ENCODE results near the gene TMUB1. TPM values are rescaled to one million over a fixed set of nuclear protein-coding genes. Genes with fewer than 3 reads are reported as not detected.

Gene TMUB1
- polyA plus RNA-seq, 12 donors = 21.5 to 49.2 (median 26.8) TPM; not detected in 1

DNA sequence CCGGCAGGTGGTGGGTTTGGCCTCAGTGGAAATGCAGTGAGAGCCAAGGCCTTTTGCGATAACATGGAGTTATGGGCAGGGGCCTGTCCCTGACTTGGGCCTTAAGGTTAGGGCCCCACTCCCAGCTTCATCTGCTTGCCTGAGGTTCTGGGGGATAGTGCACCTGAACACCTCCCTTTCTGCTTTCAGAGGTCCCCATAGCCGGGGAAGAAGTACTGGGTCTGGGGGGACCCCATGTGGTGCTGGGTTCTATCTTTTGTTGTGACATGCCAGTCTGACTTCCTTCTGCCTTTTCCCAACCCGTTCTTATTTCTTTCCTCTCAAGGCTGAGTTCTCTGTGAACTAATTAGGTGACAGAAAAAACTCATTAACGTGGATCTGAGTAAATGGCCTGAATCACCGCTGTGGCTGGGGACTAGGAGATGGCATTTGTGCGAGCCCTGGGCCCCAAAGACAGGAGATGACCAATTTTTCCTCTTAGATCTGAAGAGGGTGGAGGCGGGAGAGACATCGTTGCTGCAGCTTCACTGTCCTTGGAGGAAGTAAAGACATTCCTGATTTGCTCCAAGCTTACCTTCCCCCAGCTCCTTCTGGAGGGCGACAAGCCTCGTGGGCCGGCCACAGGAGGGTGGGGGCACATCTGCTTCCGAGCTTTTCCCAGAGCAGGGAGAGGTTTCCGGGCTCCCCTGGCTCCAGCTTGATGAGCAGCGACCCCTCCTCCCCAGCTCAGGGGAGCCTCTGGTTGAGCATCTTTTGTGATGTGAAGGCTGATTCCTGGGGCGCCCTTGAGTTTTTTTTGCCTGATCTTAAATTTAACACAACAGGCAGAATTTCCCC is 4.9 kb upstream of the TMUB1 start:
- no peak for DNase-seq

DNA sequence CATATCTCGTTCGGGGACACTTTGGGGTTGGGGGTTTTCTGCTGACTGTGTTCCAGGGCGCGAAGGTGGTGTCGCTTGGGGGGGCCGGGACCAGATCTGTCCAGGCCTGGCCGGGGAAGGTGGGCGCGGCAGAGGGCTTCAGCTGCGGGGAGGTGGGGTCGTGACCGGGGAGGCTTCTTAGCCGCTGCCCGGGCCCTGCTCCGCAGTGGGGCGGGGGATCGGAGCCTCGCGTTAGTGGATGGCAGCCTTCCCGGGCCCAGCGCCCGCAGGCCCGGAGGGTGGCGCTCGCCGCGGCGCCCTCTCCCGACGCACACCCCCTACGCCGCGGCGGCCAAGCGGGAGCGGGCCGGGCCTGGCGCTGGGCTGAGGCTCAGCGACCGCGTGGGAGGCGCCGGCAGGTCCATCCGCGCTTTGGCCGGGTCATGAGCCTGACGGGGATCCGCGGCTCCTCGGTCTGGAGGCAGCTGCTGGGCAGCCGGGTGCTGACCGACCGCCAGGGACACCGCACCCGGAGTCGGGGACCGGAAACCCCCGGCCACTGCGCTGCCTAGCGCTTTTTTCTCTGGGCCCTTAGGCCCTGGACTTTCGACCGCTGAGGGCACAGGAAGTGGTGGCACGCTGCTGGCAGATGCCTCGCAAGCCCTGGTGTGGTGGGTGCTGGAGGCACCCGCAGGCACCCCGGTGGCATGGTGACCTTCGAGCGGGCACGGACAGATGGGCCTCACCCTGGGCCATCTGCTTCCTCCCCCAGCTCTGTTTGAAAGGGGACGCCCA is 4.1 kb upstream of the TMUB1 start:
- no peak for DNase-seq

DNA sequence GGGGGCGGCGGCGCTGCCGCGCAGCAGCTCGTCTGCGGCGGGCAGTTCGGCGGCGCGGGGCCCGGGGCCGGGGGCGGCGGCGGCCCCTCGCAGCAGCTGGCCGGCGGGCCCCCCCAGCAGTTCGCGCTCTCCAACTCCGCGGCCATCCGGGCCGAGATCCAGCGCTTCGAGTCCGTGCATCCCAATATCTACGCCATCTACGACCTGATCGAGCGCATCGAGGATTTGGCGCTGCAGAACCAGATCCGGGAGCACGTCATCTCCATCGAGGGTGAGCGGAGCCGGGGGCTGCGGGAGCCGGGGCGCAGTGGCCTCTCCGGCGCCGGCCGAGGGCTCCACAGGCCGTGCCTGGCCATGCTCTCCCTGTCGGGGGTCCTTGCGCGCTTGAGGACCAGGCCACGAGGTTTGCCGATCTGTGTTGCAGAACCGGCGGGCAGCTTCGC is 3.5 kb upstream of the TMUB1 start:
- no peak for DNase-seq

DNA sequence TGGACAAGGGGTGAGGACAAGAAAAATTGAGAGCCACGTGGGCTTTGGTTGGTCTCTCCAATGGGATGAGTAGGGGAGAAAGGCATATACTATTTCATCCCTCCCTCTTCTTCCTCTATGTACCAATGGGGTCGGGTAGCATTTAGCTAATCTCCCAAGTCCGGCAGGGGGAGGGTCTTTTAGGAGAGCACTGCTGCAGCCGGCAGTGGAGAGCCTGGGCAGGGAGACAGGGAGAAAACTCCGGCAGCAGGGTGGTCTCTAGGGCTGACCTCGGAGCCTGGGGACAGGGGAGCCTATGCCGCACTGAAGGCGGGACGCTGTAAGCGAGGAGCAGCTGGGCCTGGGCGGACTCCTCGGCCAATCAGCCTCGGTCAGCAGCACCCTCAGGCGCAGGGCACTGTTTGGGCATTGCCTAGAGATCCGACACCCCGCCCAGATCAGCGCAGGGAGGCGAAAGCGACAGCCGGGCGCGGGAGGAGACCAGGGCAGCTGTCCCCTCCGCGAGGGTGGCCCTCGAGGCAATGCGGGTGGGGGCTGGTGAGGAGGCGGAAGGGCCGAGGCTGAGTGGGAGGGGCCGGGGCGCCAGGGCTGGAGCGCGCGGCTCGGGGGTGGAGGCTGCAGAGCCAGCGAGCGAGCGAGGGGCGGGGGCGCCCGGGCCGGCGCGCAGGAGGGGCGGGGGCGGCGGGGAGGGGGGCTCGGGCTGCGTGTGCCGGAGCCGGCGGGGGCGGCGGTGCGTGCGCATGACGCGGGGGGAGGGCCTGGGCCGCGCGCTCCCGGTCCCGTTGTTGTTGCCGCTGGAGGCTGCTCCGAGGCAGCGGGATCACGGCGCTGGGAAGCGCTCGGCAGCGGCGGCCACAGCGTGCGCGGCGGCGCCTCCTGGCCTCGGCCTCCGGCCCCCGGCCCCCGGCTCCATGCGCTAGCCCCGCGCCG is 2.7 kb upstream of the TMUB1 start, which contains the start of gene AGAP3:
AGAP3 (plus strand) TSS at position 785 of the 930 bp plus-strand sequence. CDS start 267 bp downstream, outside the sequence.
- DNase-seq = peak; percentile 85

DNA sequence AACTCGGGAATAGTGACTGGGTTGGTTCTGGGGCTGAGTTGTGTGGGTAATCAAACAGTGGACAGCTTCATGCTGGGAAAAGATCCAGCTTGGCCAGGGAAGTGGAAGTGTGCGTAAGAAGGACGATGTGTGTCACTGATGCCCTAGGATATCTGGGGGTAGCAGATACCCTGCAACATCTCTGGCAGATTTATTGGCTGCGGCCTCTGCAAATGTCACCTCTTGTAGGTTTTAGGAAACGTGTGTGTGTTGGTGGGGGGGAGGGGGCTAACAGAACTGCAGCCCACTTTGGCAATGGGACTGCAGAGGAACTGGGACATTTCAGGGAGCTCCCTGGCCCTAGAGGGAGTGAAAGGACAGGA is 2.0 kb upstream of the TMUB1 start:
- no peak for DNase-seq

DNA sequence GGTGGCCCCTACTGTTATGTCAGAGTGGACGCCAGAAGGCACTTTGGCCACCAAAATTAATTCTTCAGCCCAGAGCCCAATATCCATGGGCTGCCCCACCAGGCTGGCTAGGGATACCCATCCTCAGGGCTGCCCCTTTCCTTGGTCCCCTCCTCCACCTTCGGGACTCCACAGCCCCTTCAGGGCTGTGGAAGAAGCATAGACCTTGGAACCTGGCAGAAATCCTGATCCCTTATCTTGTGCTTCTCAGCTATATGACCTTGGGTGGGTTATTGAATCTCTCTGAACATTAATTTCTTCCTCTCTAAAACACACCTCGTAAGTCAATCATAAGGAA is 499 bp upstream of the TMUB1 start:
- DNase-seq = no peak

DNA sequence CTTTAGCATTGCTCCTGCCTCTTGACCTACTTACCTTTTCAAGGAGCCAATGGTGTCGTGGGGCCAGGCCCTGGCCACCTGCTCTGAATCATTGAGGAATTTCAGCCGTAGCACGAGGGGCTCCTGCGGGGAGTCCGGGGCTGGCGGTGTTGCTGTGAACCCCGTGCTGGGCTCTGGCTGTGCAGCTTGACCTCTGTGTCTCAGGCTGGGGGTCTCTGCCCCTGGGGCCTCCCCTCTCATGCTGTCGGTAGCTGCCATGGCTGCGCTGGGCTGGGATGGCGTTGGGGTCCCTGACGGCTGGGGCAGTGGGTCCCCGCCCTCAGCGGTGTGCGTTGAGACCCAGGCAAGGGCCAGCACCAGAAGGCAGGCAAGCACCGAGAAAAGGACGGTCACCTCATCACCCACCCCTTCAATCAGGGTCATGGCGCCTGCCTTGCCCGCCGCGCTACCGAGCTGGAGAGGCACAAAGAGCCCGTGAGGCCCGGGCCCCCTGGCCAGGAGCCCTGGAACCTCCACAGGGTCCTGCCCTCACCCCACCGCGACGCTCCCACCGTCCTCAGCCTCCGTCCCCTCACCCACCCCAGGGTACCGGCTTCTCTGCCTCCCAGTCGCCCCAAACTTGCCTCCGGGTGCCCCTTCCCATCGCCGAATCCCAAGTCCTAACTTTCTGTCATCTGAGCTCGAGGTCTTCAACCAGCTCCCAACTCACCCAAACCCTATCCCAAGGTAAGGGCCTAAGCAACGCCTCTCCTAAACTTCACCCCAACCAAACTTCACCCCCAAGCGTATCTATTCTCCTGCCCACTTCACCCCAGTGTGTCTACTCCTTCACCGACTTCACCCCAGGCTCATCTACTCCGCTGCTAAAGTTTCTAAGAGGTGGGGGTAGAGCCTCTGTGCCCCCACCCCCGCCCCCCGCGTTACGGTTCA is 887 bp downstream of the TMUB1 start:
- DNase-seq = no peak

DNA sequence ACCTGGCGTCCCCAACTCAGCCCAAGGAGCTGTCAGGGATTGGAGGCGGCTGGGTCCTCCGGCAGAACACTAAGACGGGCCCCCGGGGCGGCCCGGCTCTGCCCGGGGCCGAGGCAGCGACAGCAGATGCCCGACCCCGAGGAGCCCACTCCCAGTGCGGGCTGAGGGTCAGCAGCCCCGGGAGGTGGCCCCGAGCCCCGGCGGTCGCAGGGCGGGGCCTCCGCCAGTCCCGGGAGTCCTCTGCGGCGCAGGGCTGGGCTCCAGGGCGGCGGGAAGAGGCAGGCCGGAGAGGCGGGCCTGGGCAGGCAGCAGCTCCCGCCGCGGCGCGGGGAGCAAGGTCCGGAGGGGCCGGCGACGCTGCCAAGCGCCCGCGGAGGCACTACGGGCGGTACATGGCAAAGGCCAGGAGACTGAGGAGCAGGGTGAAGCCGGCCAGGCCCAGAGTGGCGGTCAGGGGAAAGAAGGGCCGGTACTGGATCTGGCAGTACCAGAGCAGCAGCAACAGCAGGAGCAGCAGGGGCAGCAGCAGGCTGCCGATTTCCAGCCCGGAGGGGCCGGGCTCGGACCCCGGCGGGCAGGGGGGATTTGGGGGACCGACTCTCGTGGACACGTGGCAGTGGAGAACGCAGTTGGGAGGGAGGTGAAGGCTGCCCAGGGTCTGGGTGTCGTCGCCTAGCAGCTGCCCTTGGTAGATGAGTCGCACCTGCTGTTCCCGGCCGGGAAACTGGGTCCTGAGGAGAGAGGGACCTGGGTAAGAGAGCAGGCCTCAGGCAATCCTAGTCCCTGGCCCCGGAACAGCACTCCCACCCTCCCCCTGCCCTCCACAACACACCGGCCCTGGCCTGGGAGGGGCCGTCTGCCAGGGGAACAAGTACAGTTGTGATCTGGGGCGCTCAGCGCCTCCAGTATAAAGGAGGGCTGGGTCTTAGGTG is 1.9 kb downstream of the TMUB1 start:
- no peak for DNase-seq

DNA sequence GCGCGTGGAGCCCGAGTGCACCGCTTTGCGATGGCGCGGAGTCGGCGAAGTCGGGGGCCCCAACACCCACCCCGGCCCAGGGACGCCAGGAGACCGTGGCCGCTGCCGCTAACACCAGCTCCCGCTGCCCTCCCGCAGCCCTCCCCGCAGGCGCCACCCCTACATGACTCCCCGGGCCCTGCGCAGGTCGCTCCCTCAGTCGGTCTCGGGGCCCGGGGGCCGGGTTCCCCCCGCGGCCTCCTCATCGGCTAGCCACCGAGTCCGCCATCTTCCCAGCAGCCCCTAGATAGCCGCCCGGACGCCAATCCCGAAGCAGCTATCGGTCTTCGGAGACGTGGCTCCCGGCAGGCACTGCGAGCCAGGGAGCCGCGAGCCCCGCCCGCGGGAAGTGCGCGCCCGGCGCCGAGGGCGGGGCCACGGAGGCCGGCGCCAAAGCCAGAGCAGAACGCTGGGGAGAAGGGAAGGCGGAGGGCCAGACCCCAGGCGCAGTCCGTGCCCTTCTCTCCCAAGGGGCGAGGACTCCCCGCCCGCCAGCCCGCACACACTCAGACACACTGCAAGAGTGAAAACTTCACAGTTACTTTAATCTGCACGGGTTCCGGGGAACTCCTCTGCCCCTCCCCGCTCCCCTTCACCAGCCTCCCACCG is 2.6 kb downstream of the TMUB1 start, which contains the start of gene FASTK:
FASTK (minus strand) TSS at position 288 of the 648 bp plus-strand sequence; CDS start at position 245, 43 bp downstream.
- DNase-seq = peak; percentile 88

DNA sequence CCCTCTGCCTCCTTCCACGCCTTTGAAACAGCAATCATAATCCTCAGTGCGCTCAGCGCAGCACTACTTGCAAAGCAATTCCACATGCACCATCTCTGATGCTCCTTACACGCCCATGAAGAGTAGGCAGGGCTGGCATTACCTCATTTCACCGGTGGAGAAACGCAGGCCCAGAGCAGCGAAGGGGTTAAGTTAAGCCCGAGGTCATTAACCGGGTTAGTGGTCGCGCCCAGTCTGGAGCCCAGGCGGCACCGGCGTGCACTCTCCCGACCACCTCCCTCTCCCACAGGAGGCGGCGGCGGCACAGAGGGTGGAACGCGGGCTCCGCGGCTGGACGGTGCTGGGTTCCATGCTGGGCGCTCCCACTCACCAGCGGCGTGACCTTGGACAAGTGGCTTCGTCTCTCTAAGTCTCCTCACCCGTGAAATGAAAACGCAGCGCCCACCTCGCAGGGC is 3.2 kb downstream of the TMUB1 start:
- no peak for DNase-seq

DNA sequence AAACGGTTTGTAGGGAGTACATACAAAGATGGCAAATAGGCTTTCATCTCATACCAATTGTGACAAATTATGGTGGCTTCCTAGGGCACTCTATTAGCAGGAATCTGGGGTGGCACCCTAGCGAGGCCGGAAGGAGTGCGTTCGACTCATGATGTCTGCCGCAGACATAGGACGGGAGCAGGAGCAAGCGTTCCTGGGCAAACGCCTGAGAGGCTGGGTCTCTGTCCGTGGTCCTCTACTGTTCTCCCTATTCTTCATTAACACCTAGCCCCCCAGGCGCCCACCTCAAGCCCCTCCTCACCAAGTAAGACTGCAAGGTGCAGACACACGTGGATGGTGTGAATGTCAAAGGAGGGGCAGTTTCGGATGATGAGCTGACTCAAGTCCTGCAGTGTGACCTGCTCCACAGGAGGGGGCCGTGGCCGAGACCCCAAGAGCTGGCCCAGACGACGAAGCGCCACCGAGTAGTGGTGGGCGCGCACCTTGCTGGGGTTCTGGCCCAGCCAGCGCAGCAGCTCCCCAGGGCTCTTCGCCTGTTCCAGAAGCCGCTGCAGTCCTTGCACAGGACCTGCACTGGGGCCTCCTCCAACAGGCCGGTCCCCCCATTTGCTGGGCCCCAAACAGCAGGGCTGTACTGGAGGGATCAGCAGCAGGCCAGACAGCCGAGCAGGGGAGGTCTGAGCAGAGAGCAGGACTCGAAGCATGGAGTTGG is 3.9 kb downstream of the TMUB1 start:
- no peak for DNase-seq

DNA sequence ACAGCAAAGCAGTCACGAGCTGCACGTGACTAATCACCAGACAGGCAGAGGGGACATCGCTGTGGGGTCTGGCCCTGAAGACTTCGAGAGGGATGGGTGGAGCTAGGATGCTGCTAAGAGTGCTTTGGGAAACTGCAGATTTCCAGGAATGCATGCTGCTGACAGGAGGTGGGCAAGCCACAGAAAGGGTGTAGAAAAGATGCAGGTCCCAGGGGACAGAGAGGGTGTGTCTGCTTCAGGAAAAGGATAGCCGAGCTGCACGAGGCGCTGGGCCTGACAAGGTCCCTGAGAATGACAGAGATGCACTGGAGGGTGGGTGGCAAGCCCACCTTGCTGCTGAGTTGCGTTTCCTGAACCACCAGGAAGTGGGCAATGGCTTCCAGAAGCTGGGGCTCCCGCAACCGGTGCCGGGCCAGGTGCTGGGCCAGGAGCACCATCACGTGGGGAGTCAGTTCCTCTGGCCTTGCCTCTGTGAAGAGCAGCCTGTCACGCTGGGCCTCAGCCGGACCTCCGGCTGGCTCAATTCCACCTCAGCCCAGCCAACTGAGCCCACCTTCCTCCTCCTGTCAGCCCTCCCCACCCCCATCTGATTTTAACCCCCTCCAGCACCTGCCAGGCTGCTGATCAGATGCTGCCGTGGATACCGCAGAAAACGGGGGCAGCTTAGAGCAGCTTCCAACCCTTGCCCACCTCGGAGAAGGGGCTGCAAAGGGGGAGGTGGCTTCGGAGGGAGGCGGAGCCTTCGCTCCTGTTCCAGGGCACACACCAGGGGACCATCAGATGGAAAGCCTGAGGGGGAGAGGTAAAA is 4.9 kb downstream of the TMUB1 start:
- no peak for DNase-seq

DNA sequence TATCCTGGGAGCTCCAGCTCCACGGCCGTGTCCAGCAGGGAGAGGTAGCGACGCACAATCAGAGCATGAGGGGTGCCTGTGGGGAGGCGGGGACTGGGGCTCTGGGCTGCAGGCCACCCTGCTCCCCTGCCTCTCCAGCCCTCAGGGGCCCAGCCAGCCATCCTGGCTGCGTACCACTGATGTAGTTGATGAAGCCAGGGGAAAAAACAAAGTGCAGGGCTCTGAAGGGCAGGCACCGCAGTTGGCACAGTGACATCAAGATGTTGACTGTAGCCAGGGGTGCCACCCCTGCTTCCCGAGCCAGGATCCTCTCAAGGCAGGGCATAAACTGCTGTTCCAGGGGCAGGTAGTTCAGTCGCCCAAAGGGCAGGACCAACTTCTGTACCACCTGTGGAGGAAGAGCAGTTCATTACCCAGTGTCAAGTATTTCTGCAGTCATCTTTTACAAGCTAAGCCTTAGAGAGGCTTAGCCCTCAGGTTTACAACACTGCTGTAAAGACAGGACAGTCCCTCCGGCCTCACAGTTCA is 5.5 kb downstream of the TMUB1 start:
- no peak for DNase-seq

DNA sequence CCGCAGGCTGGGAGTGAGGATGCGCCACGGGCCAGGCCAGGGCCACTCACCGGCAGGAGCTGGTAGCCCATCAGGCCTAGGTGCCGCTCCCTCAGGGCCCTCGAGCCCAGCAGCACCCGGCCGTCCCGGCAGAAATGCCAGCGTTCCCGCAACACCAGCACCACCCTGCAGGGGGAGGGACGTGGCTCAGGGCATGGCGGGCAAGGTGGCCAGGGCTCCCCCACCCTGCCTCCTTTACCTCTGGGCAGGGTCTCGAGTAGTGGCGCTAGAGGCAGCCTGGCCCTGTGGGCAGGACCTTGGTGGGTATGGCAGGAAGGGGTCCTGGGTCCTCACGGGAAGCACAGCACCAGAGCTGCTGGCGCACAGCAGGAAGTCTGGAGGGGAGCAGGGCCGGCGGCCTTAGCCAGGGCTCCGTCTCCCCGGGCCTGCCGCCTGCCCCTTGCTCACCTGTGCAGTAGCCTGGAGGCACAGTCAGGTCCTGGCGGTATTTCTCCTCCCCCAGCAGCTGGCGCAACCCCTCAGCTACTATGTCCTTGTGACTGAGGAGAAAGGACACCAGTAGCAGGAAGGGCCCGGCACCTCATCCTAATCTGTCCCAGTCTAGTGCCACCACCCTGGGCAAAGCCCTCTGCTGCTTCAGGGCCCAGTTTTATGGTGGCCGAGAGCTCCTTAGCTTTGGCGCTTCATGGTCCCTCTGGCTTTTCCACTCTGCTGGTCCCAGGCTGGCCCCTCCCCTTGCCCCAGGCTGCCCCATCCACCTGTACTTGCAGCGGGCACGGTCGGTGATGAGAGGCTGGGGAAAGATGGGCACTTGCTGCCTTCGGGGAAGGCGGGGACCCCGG is 6.2 kb downstream of the TMUB1 start:
- DNase-seq = no peak

DNA sequence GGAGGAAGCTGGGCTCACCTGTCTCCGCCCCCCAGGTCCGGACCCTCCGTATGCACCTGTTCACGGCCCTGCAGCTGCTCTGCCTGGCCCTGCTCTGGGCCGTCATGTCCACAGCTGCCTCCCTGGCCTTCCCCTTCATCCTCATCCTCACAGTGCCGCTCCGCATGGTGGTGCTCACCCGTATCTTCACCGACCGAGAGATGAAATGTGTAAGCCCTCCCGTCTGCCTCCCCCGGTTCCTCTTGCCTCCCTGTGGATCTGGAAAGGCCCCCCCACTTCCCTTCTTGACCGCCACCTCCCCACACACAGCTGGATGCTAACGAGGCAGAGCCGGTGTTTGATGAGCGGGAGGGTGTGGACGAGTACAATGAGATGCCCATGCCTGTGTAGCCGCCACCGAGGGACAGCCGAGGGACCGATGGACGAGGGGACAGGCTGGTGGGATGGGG is 7.3 kb downstream of the TMUB1 start:
- no peak for DNase-seq

DNA sequence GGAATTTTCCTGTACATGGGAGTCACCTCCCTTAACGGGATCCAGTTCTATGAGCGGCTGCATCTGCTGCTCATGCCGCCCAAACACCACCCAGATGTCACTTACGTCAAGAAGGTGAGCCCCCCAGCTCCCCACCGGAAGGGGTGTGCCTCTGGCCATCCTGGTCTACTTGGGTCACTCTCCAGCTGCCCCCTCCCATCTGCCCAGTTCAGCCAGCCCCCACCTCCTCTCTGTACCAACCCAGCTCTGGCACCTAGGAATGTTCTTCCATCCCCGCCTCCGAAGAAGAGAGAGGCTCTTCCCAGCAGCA is 7.7 kb downstream of the TMUB1 start:
- no peak for DNase-seq
